ENCODE data around the gene RAD51B.

DNA sequence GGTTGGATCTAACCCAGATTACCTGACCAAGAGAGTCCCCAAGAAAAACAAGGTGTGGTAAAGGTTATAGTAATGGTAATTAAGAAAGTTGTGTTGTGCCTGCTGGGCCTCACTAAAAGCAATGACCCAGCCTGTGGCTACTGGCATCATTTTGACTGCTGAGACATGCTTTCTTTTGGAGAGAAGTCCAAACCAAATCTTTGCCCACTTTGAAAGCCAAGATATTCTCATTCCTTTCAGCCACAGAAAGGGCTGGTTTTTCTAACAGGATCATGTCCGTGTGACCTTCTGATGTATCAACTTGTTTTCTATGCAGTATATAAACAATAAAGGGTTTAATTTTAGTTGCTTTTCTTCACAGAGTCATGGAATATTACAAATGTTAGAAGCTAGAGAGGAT lies 388.6 kb downstream of the RAD51B start:
- TF ChIP-seq, protein P1, sequence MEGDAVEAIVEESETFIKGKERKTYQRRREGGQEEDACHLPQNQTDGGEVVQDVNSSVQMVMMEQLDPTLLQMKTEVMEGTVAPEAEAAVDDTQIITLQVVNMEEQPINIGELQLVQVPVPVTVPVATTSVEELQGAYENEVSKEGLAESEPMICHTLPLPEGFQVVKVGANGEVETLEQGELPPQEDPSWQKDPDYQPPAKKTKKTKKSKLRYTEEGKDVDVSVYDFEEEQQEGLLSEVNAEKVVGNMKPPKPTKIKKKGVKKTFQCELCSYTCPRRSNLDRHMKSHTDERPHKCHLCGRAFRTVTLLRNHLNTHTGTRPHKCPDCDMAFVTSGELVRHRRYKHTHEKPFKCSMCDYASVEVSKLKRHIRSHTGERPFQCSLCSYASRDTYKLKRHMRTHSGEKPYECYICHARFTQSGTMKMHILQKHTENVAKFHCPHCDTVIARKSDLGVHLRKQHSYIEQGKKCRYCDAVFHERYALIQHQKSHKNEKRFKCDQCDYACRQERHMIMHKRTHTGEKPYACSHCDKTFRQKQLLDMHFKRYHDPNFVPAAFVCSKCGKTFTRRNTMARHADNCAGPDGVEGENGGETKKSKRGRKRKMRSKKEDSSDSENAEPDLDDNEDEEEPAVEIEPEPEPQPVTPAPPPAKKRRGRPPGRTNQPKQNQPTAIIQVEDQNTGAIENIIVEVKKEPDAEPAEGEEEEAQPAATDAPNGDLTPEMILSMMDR (IDR thresholded peaks at IDR 0.05), result no peak
- TF ChIP-seq POLR2A (IDR thresholded peaks at IDR 0.05), result no peak
